OCI-LY1 (cell line): ENCODE results near the gene TENM4.

Experiments used
- H2AFZ ChIP-seq: fragments of 200-600 bp; sonication (generic), shearing (Covaris generic); 2 replicates; pipeline ENCODE4 v1.6.0; 2014; ENCODE audit warnings: antibody characterized with exemption, mild to moderate bottlenecking, low read length
- H3F3A ChIP-seq: fragments of 200-600 bp; sonication (generic), shearing (Covaris generic); 2 replicates; pipeline ENCODE4 v1.6.0; 2014; ENCODE audit warnings: mild to moderate bottlenecking, antibody characterized with exemption, low read length, moderate library complexity; ENCODE audit not compliant: insufficient read depth
- H3K27ac ChIP-seq: fragments of 200-600 bp; sonication (generic); 2 replicates; pipeline ENCODE4 v1.5.1; 2014; ENCODE audit warnings: low read length, mixed run types, mild to moderate bottlenecking, low read depth; ENCODE audit not compliant: poor library complexity, severe bottlenecking
- H3K27me3 ChIP-seq: fragments of 200-600 bp; sonication (generic); 2 replicates; pipeline ENCODE4 v1.6.0; 2014; ENCODE audit warnings: antibody characterized with exemption, mild to moderate bottlenecking, low read length, moderate library complexity; ENCODE audit not compliant: insufficient read depth
- H3K36me3 ChIP-seq: fragments of 200-600 bp; sonication (generic); 2 replicates; pipeline ENCODE4 v1.6.1; 2014; ENCODE audit warnings: mild to moderate bottlenecking, antibody characterized with exemption, low read length, moderate library complexity, mixed read lengths; ENCODE audit not compliant: insufficient read depth
- H3K4me1 ChIP-seq: fragments of 200-600 bp; sonication (generic); 2 replicates; pipeline ENCODE4 v1.5.1; 2014; ENCODE audit warnings: mild to moderate bottlenecking, low read length, moderate library complexity; ENCODE audit not compliant: insufficient read depth, severe bottlenecking
- H3K4me2 ChIP-seq: fragments of 200-600 bp; sonication (generic), shearing (Covaris generic); 2 replicates; pipeline ENCODE4 v1.6.1; 2014; ENCODE audit warnings: low read length
- H3K4me3 ChIP-seq: fragments of 200-600 bp; sonication (generic); 2 replicates; pipeline ENCODE4 v1.5.1; 2014; ENCODE audit warnings: low read length, low read depth, mild to moderate bottlenecking, mixed read lengths; ENCODE audit not compliant: poor library complexity, severe bottlenecking
- H3K79me2 ChIP-seq: fragments of 200-600 bp; shearing (Covaris generic); 2 replicates; pipeline ENCODE4 v1.6.1; 2016; ENCODE audit warnings: mixed run types, low read length, mixed read lengths; ENCODE audit not compliant: insufficient read depth
- H3K9ac ChIP-seq: fragments of 200-600 bp; sonication (generic), shearing (Covaris generic); 2 replicates; pipeline ENCODE4 v1.6.1; 2014; ENCODE audit warnings: mild to moderate bottlenecking, low read length, mixed read lengths
- H3K9me2 ChIP-seq: fragments of 200-600 bp; sonication (generic), shearing (Covaris generic); 2 replicates; pipeline ENCODE4 v1.6.1; 2014; ENCODE audit warnings: low read depth, mild to moderate bottlenecking, low read length, mixed read lengths
- H3K9me3 ChIP-seq: fragments of 200-600 bp; shearing (Covaris generic); 2 replicates; pipeline ENCODE4 v1.6.1; 2014; ENCODE audit warnings: low read length, mixed read lengths
- H4K20me1 ChIP-seq: fragments of 200-600 bp; sonication (generic), shearing (Covaris generic); 2 replicates; pipeline ENCODE4 v1.6.0; 2016; ENCODE audit warnings: mild to moderate bottlenecking, low read length; ENCODE audit not compliant: insufficient read depth
- EZH2 ChIP-seq: fragments of 200-600 bp; sonication (generic), shearing (Covaris generic); IDR thresholded peaks from 2 replicates; pipeline ENCODE4 v1.8.0; 2017; ENCODE audit warnings: borderline replicate concordance, mixed run types, mild to moderate bottlenecking, antibody characterized with exemption, low read length, moderate library complexity, mixed read lengths
- TF ChIP-seq, protein P1 (sequence below): fragments of 200-600 bp; sonication (generic), shearing (Covaris generic); IDR thresholded peaks from 2 replicates; pipeline ENCODE4 v1.5.1; 2017; ENCODE audit warnings: mild to moderate bottlenecking, antibody characterized with exemption, low read length, moderate library complexity, mixed read lengths

TENM4 gene

DNA sequence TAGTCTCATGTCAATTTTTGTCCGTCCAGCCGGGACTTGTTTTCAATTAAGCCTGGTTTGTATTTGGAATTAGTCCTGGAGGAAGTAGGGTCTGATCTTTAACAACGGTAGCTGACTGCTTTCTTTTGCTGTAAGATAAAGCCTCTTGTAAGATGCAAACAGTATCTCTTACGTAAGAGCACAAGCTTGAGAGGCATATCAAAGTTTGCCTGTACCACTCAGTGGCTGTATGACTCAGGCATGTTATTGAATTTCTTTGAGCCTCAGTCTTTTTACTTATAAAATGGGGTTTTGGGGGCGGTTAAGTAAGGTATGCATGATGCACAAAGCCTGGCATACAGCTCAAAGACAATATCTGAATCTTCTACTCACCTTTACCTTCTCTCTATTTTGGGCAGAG, 667.8 kb downstream of the TENM4 start:
- Histone ChIP-seq H4K20me1 (no peaks in the 10 kb centered on the region), H3K4me3 (no peak overlapping the region), H3F3A (no peaks in the 10 kb centered on the region), H3K27ac (no peak overlapping the region), H2AFZ (no peak overlapping the region), H3K4me2 (no peak overlapping the region), H3K9me2 (no peaks in the 10 kb centered on the region), H3K9ac (no peak overlapping the region), H3K9me3 (no peaks in the 10 kb centered on the region), H3K36me3 (no peaks in the 10 kb centered on the region), H3K79me2 (no peaks in the 10 kb centered on the region), H3K27me3 (no peaks in the 10 kb centered on the region), H3K4me1 (no peaks in the 10 kb centered on the region)
- TF ChIP-seq, protein P1, sequence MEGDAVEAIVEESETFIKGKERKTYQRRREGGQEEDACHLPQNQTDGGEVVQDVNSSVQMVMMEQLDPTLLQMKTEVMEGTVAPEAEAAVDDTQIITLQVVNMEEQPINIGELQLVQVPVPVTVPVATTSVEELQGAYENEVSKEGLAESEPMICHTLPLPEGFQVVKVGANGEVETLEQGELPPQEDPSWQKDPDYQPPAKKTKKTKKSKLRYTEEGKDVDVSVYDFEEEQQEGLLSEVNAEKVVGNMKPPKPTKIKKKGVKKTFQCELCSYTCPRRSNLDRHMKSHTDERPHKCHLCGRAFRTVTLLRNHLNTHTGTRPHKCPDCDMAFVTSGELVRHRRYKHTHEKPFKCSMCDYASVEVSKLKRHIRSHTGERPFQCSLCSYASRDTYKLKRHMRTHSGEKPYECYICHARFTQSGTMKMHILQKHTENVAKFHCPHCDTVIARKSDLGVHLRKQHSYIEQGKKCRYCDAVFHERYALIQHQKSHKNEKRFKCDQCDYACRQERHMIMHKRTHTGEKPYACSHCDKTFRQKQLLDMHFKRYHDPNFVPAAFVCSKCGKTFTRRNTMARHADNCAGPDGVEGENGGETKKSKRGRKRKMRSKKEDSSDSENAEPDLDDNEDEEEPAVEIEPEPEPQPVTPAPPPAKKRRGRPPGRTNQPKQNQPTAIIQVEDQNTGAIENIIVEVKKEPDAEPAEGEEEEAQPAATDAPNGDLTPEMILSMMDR = no peak
- TF ChIP-seq EZH2 = no peak

DNA sequence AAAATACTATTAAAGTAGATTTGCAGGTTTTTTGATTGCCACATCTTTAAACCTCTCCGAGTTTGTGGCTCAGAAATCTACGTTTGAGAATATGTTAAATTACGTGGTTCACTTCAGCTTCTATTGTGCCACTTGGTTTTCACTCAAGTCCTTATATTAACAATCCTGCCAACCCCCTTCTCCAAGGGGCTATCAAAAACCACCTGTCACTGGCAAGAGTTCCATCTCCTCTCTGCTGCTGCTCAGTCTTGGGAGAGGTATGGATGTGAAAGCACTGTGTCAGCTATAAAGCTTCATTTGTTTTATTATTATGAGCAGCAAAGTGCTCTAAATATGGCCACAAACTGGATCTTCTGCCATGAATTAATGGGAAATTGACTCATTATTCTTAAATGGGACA, 668.6 kb downstream of the TENM4 start:
- Histone ChIP-seq H3F3A (no peaks in the 10 kb centered on the region), H3K79me2 (no peaks in the 10 kb centered on the region), H2AFZ (no peak overlapping the region), H3K9me3 (no peaks in the 10 kb centered on the region), H3K4me1 (no peaks in the 10 kb centered on the region), H3K27me3 (no peaks in the 10 kb centered on the region), H3K27ac (no peak overlapping the region), H3K4me3 (no peak overlapping the region), H3K36me3 (no peaks in the 10 kb centered on the region), H3K4me2 (no peak overlapping the region), H3K9ac (no peak overlapping the region), H4K20me1 (no peaks in the 10 kb centered on the region), H3K9me2 (no peaks in the 10 kb centered on the region)
- TF ChIP-seq EZH2 = no peak
- TF ChIP-seq, protein P1 = no peak

DNA sequence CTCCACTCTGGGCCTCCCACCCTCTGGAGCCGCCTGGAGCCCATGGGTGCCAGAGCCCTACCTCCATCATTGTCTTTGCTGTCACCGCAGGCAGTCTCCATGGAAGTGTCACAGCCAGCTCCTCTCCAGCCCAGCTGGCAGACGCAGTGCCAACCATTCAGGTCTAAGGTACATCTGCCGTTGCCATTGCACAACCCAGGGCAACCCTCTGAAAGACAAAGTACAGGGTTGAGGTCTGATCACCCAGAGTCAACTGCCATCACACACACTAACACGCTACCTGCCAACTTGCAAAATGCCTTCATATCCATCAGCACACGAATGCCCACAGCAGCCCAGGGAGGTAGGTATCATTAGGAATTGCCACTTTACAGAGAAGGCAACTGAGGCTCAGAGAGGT, 669.9 kb downstream of the TENM4 start:
- Histone ChIP-seq H3K9me2 (no peaks in the 10 kb centered on the region), H3K9me3 (no peaks in the 10 kb centered on the region), H3K27ac (no peak overlapping the region), H3K79me2 (no peaks in the 10 kb centered on the region), H3K4me2 (no peak overlapping the region), H4K20me1 (no peaks in the 10 kb centered on the region), H3K4me1 (no peaks in the 10 kb centered on the region), H3K36me3 (no peaks in the 10 kb centered on the region), H2AFZ (no peak overlapping the region), H3F3A (no peaks in the 10 kb centered on the region), H3K9ac (no peak overlapping the region), H3K27me3 (no peaks in the 10 kb centered on the region), H3K4me3 (no peak overlapping the region)
- TF ChIP-seq, protein P1 = no peak
- no peak for TF ChIP-seq EZH2
